Activated gamma-delta T cell (primary cell): ENCODE measurements around the gene KLHL29.

ENCODE experiments used
- DNase-seq: peaks from one replicate; lab custom pipeline; 2025; lab: John Stamatoyannopoulos, UW

Gene KLHL29

GRCh38 chr2:23616630-23617029, 231.7 kb downstream of the KLHL29 start:
- DNase-seq = no peak

DNA sequence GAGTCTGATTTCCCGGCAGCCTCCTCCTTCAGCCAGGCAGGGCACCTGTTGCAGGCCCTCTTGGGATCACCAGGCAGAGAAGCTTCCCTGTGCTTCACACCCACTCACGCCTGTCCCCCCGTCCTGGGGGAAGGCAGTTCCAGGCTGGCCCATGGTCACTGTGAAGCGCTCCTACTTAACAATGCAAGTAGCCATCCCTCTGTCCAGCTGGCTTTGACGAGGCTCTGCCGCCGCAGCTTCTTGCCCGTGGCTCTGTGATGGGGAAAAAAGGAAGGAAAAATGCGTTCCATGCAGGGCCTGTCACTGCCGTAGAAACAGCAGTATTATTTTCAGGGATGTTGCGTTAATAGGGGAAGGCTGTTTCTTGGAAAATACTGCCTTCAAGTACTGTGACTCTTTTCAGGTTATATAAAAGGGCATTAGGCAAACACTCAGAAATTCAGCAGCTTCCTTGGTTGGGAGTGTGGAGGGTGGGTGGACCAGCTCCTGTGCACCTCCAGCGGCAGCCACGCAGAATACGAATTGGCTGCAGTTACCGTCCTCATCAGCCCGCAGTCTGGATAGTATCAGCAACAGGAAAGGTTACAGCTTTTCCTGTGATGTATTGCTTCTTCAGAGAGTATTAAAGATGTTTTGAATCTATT, 232.3 kb downstream of the KLHL29 start:
- no peak for DNase-seq

DNA sequence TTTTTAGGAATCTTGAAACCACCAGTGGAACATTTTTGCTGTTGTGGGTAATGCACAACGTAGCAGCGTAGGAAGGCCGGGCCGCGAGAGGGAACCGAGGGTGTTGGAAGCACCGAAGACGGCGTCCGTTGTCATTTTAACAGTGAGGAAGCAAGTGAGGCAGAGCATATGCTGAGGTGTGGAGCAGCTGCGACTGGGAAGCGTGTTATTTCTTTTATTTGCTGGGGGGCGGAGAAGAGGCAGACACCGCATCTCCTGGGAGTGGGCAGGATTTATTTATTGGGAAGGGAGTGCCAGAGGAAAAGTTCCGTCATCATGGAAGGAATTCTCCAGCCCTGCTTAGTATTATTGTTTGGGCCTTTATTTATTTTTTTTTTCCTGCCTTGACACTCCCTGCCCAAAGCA, 232.8 kb downstream of the KLHL29 start:
- DNase-seq = no peak

- no peak for DNase-seq
Observed at GRCh38 chr2:23618265-23618664, 233.3 kb downstream of the KLHL29 start.

DNA sequence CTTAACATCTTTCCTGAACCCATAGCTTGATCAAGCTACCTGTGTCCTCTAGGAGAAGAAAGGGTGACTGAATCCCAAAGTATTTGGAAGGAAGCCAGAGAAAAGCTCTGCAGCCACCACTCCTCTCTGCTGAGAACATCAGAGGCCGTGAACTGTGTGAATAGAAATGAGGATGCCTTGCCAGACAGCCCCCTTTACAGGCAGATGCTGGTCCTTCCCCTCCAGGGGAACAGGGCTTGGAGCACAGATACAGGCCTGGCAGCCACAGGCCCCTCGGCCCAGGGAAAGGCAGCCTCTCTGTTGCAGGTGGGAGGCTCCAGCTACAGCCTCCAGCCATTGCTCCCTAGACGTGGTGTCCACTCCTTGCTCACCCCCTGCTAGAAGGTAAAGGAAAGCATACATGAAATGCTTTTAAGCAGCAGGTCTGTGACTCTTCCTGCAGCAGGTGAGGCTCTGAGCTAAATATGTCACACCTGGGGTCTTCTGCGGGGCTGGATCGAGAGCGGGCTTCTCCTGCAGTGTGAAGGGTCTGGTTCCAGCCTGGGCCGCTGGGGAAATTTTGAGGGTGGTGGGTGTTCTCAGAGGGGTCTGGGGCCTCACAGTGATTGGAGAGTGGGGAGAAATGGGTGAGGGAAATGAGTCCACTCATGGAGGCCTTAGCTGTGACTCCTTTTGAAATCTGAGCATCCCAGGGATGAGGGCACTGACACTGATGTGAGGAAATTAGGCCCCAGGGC, 234.0 kb downstream of the KLHL29 start:
- DNase-seq = no peak

- DNase-seq = no peak
Observed at GRCh38 chr2:23619941-23620340, 235.0 kb downstream of the KLHL29 start.

GRCh38 chr2:23620841-23621341, 235.9 kb downstream of the KLHL29 start:
- no peak for DNase-seq

- no peak for DNase-seq
Observed at GRCh38 chr2:23621616-23622015, 236.6 kb downstream of the KLHL29 start.

DNA sequence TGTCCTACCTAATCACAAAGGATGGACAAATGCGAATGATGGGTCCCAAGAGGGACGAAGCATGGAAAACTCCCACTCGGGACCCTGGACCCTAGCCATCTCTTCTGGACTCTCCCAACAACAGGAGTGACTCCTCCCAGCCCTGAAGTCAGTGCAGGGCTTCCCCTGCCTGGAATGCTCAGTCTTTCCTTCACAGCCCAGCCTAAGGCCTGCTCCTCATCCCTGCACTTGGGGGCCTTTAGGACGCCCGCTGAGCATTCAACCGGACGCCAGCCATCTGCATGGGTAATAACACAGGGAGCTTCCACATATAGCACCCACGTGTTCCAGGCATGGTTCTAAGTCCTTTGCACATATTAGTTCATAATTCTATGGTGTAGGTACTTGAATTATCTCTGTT, 237.5 kb downstream of the KLHL29 start:
- DNase-seq = no peak

GRCh38 chr2:23622966-23623675, 238.1 kb downstream of the KLHL29 start:
- DNase-seq = no peak

GRCh38 chr2:23624378-23624777, 239.4 kb downstream of the KLHL29 start:
- DNase-seq = no peak

DNA sequence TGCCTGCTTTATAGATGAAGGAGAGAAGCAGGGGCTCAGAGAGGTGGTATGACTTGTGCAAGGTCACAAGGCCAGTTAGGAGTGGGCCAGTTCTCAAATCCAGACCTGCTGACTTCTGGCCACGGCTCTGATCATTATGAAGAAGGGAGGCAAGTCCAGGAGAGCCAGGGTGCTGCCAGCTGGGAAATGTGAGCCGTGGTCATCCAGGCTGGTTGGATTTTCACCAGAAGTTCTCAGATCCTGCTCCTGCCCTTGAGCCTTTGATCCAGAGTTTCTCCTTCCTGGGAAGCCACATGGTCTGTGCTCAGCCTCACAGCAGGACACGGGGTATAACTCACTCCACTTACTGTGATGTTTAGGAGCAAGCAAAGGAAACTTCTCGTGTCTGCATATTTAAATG, 239.9 kb downstream of the KLHL29 start:
- DNase-seq = no peak

- DNase-seq = no peak
Observed at GRCh38 chr2:23625726-23626125, 240.7 kb downstream of the KLHL29 start.

GRCh38 chr2:23626701-23627230, 241.8 kb downstream of the KLHL29 start:
- no peak for DNase-seq

GRCh38 chr2:23627236-23628009, 242.4 kb downstream of the KLHL29 start:
- DNase-seq = no peak

- no peak for DNase-seq
Observed at GRCh38 chr2:23628926-23629771, 244.2 kb downstream of the KLHL29 start.

DNA sequence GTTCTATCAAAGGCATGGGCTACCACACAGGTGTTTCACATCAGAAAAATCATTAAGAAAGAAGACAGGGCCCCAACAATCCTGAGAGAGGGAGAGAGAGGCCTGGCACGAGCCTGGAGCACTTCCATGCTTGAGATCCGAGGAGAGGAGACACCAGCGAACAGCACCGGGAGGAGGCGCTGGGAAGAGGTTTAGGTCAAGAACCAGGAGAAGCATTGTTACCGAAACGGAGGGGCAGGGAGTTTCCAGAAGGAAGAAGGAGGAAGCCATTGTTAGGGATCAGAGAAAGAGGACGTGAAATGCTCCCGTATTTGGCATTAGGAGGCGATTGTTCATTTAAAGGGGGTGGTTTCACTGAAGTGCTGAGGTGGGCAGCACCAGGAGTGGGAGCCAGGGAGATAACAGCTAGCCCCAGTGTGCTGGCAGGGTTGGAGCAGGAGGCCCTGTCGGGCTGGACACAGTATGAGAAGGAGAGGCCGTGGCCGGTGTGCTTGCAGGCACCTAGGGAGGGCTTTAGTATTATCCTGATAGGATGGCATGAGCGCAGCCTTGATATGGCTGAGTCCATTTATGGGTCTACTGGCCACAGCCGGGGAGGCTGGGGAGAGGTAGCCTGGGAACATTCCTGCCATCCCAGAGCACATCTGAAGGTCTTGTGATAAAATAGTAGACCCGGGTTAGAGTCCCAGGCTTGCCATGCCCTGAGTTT, 244.9 kb downstream of the KLHL29 start:
- DNase-seq = no peak

DNA sequence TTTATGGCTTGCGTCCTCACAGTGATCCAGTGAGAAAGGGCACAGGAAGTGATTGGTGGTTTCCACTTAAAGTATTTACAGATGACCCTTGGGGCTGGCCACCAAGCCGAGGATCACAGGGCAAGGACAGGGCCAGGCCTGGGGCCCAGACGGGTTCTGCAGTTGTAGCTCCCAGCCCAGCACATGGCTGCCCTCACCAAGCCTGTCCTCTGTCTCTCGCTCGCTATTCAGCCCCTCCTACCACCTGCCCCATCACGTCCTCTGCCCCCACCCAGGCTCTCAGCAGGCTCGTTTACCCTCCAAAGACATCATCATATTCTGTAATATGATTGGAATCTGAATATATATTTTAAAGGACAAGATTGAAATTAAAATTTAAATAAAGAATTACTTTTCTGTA, 246.0 kb downstream of the KLHL29 start:
- no peak for DNase-seq

GRCh38 chr2:23631389-23631788, 246.4 kb downstream of the KLHL29 start:
- DNase-seq = no peak

- DNase-seq = no peak
Observed at GRCh38 chr2:23632386-23632785, 247.4 kb downstream of the KLHL29 start.
